ENCODE data around the gene MRI1.

MRI1 gene

GRCh38 chr19:13814550-13814949, 50.2 kb downstream of the MRI1 start:
- no peak for TF ChIP-seq CTCF (conservative IDR thresholded peaks at IDR 0.05; ENCODE audit: low read depth, low read length)
- H3K4me3 ChIP-seq (ENCODE audit: low read length): no peak overlapping the region
- DNase-seq (ENCODE audit: low read depth): no peak

- DNase-seq (ENCODE audit: low read depth): no peak
- TF ChIP-seq CTCF (conservative IDR thresholded peaks at IDR 0.05; ENCODE audit: low read depth, low read length): no peak
- no peak overlapping the region for H3K4me3 ChIP-seq (ENCODE audit: low read length)
Measured at GRCh38 chr19:13817018-13817614, 52.8 kb downstream of the MRI1 start.

- H3K4me3 ChIP-seq (ENCODE audit: low read length): no peak overlapping the region
- TF ChIP-seq CTCF (conservative IDR thresholded peaks at IDR 0.05; ENCODE audit: low read depth, low read length): no peak
- DNase-seq (ENCODE audit: low read depth): no peak
Measured at GRCh38 chr19:13817615-13818371, 53.5 kb downstream of the MRI1 start.

- no peak for DNase-seq (ENCODE audit: low read depth)
- H3K4me3 ChIP-seq (ENCODE audit: low read length): no peak overlapping the region
- TF ChIP-seq CTCF (conservative IDR thresholded peaks at IDR 0.05; ENCODE audit: low read depth, low read length): no peak
Measured at GRCh38 chr19:13819238-13819637, 54.9 kb downstream of the MRI1 start.

- no peak for DNase-seq (ENCODE audit: low read depth)
- TF ChIP-seq CTCF (conservative IDR thresholded peaks at IDR 0.05; ENCODE audit: low read depth, low read length): no peak
- H3K4me3 ChIP-seq (ENCODE audit: low read length): no peak overlapping the region
Measured at GRCh38 chr19:13821292-13821691, 57.0 kb downstream of the MRI1 start.

GRCh38 chr19:13823256-13823655, 58.9 kb downstream of the MRI1 start:
- TF ChIP-seq CTCF (conservative IDR thresholded peaks at IDR 0.05; ENCODE audit: low read depth, low read length): no peak
- DNase-seq (ENCODE audit: low read depth): no peak
- H3K4me3 ChIP-seq (ENCODE audit: low read length): no peak overlapping the region

Data from retinal pigment epithelial cell (primary cell).